ENCODE measurements around the gene GNA14.

DNA sequence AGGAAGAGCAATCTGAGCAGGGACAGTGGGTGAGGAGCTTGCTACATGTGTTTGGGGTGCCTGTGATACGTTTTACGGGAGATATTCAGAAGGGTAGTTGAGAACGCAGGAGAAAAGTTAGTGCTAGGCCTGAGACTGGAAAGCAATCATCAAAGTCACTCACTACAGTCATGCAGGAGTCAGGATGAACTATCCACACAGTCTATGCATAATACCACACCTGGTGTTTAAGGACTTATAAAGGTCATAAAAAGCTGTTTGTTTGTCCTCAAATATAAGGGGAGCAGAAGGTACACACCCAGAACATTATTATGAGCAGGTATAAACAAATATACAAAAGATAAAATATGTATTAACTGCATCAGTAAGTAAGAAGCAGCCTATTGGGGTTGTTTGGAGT is 176.6 kb downstream of the GNA14 start:
- TF ChIP-seq, protein P1, sequence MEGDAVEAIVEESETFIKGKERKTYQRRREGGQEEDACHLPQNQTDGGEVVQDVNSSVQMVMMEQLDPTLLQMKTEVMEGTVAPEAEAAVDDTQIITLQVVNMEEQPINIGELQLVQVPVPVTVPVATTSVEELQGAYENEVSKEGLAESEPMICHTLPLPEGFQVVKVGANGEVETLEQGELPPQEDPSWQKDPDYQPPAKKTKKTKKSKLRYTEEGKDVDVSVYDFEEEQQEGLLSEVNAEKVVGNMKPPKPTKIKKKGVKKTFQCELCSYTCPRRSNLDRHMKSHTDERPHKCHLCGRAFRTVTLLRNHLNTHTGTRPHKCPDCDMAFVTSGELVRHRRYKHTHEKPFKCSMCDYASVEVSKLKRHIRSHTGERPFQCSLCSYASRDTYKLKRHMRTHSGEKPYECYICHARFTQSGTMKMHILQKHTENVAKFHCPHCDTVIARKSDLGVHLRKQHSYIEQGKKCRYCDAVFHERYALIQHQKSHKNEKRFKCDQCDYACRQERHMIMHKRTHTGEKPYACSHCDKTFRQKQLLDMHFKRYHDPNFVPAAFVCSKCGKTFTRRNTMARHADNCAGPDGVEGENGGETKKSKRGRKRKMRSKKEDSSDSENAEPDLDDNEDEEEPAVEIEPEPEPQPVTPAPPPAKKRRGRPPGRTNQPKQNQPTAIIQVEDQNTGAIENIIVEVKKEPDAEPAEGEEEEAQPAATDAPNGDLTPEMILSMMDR (IDR thresholded peaks at IDR 0.05; ENCODE audit: extremely low read depth in 1 of 2, insufficient read depth in 1 of 2, low read depth in 1 of 2, low read length in 2 of 2) = no peak
- TF ChIP-seq POLR2A (IDR thresholded peaks at IDR 0.05; ENCODE audit: low read depth, low read length) = no peak
- TF ChIP-seq EZH2 (IDR thresholded peaks at IDR 0.05; ENCODE audit: borderline replicate concordance, low read depth, low read length, severe bottlenecking) = no peak
- TF ChIP-seq POLR2AphosphoS5 (IDR thresholded peaks at IDR 0.05; ENCODE audit: insufficient read depth, low read depth, low read length) = no peak
- TF ChIP-seq, protein P2, sequence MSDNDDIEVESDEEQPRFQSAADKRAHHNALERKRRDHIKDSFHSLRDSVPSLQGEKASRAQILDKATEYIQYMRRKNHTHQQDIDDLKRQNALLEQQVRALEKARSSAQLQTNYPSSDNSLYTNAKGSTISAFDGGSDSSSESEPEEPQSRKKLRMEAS (IDR thresholded peaks at IDR 0.05; ENCODE audit: insufficient read depth, insufficient read length) = no peak
- TF ChIP-seq FOS (IDR thresholded peaks at IDR 0.05; ENCODE audit: borderline replicate concordance, insufficient read depth, low read length) = no peak
- no peak for TF ChIP-seq GATA2 (IDR thresholded peaks at IDR 0.05; ENCODE audit: insufficient read depth, insufficient read length, low read depth, low read length)
- TF ChIP-seq JUN (IDR thresholded peaks at IDR 0.05; ENCODE audit: borderline replicate concordance, insufficient read depth, insufficient read length, low read depth) = no peak
- TF ChIP-seq MYC (IDR thresholded peaks at IDR 0.05; ENCODE audit: low read depth, low read length) = no peak
